GDM1 (cell line): ENCODE measurements around the gene SUGP1.

Experiments used
- DNase-seq: peaks from one replicate; lab custom pipeline; 2025; lab: John Stamatoyannopoulos, UW

SUGP1 gene

GRCh38 chr19:19227217-19227616 lies 93.1 kb downstream of the SUGP1 start:
- no peak for DNase-seq

- DNase-seq, result no peak
These were observed 93.6 kb downstream of the SUGP1 start for GRCh38 chr19:19226663-19227062.

GRCh38 chr19:19226204-19226603 lies 94.1 kb downstream of the SUGP1 start:
- DNase-seq, result no peak
